Ishikawa (cell line): Measurements from ENCODE around the gene PARVG.

Experiments
- EP300 ChIP-seq: IDR thresholded peaks from 2 replicates; pipeline ENCODE4 v1.6.1; 2012; ENCODE audit warnings: borderline replicate concordance
- TAF1 ChIP-seq: IDR thresholded peaks from 2 replicates; pipeline ENCODE4 v1.6.1; 2012; ENCODE audit warnings: low read depth, mild to moderate bottlenecking
- USF1 ChIP-seq: IDR thresholded peaks from 2 replicates; pipeline ENCODE4 v1.6.1; 2012

GRCh38 chr22:44200855-44201550 lies 20.3 kb downstream of the PARVG start:
- TF ChIP-seq TAF1 (no peak), EP300 (no peak), USF1 (no peak)
